SK-N-MC (cell line): ENCODE measurements around the gene NTN3.
"Not testable (repeated sequence)": the region's sequence is repeated elsewhere in the genome, so short reads cannot be mapped to it uniquely, and the experiment has no call there.

Experiments used
- DNase-seq: peaks from one replicate; pipeline ENCODE4 v3.0.0-alpha.2; 2011; ENCODE audit warnings: low read depth, low spot score
- H3K27ac ChIP-seq: fragments of 200-600 bp; sonication (generic); 2 replicates; pipeline ENCODE4 v1.5.1; 2016; ENCODE audit warnings: mixed run types
- H3K36me3 ChIP-seq: fragments of 200-600 bp; sonication (generic); 2 replicates; pipeline ENCODE4 v1.6.1; 2017; ENCODE audit warnings: antibody characterized with exemption, low read length, mixed read lengths; ENCODE audit not compliant: insufficient read depth
- H3K4me3 ChIP-seq: fragments of 200-600 bp; sonication (generic); 2 replicates; pipeline ENCODE4 v1.5.1; 2016
- H3K9ac ChIP-seq: fragments of 200-600 bp; sonication (generic); 2 replicates; pipeline ENCODE4 v1.8.0; 2017; ENCODE audit warnings: mixed run types, mixed read lengths; ENCODE audit not compliant: insufficient read length
- H3K9me3 ChIP-seq: fragments of 200-600 bp; sonication (generic); 2 replicates; pipeline ENCODE4 v1.6.1; 2017; ENCODE audit warnings: low read depth, mild to moderate bottlenecking, antibody characterized with exemption, low read length, moderate library complexity, mixed read lengths
- EZH2 ChIP-seq: fragments of 200-600 bp; sonication (generic); IDR thresholded peaks from one replicate; pipeline ENCODE4 v1.6.1; 2017; ENCODE audit warnings: antibody characterized with exemption
- FOXP2 ChIP-seq: optimal IDR thresholded peaks from 2 replicates; pipeline ENCODE3; 2011; ENCODE audit warnings: mild to moderate bottlenecking, moderate library complexity; ENCODE audit not compliant: insufficient read depth; ENCODE audit errors: extremely low read length, control extremely low read depth
- POLR2AphosphoS5 ChIP-seq: IDR thresholded peaks from 2 replicates; pipeline ENCODE4 v1.6.1; 2012; ENCODE audit warnings: mild to moderate bottlenecking, low read depth, low read length, borderline replicate concordance

The NTN3 gene

GRCh38 chr16:2473999-2474876 lies 3.1 kb downstream of the NTN3 start:
- TF ChIP-seq FOXP2 = no peak
- TF ChIP-seq POLR2AphosphoS5 = peak; percentile 28
- Histone ChIP-seq H3K27ac (peak overlapping the region; percentile 64; the same call in 1 of the 2 replicates), H3K9ac (peak overlapping the region; percentile 78), H3K4me3 (peak overlapping the region; percentile 92), H3K36me3 (no peaks in the 10 kb centered on the region), H3K9me3 (no peaks in the 10 kb centered on the region)
- DNase-seq = no peak

GRCh38 chr16:2474877-2475412 lies 3.8 kb downstream of the NTN3 start, which contains the start of gene TBC1D24:
TBC1D24 (plus strand) TSS chr16:2475127; CDS start chr16:2496149, 21,022 bp downstream.
- no peaks in the 10 kb centered on the region for H3K9me3 ChIP-seq
- peak within 1 kb of the TSS; percentile 64; the same call in 1 of the 2 replicates for H3K27ac ChIP-seq
- H3K4me3 ChIP-seq = peak within 1 kb of the TSS; percentile 92
- DNase-seq = no peak
- H3K9ac ChIP-seq = peak within 1 kb of the TSS; percentile 78
- H3K36me3 ChIP-seq = no peaks in the 10 kb centered on the region
- TF ChIP-seq EZH2 (no peak), FOXP2 (no peak), POLR2AphosphoS5 (no peak)

GRCh38 chr16:2475413-2476344 lies 4.6 kb downstream of the NTN3 start:
- Histone ChIP-seq H3K4me3 (peak overlapping the region; percentile 92), H3K9ac (peak overlapping the region; percentile 73), H3K9me3 (no peaks in the 10 kb centered on the region), H3K36me3 (no peaks in the 10 kb centered on the region), H3K27ac (no peak overlapping the region)
- DNase-seq = no peak
- TF ChIP-seq FOXP2 (no peak), EZH2 (no peak), POLR2AphosphoS5 (no peak; the same call in 1 of the 2 replicates)

GRCh38 chr16:2476345-2476720 lies 5.2 kb downstream of the NTN3 start:
- no peak for DNase-seq
- Histone ChIP-seq H3K27ac (no peak overlapping the region), H3K36me3 (no peaks in the 10 kb centered on the region), H3K9ac (no peak overlapping the region), H3K9me3 (no peaks in the 10 kb centered on the region), H3K4me3 (peak overlapping the region; percentile 92)
- TF ChIP-seq POLR2AphosphoS5 (no peak), FOXP2 (no peak), EZH2 (no peak)

GRCh38 chr16:2476741-2477140 lies 5.6 kb downstream of the NTN3 start:
- Histone ChIP-seq H3K4me3 (no peak overlapping the region), H3K27ac (no peak overlapping the region), H3K9ac (no peak overlapping the region), H3K36me3 (no peaks in the 10 kb centered on the region), H3K9me3 (no peaks in the 10 kb centered on the region)
- no peak for TF ChIP-seq POLR2AphosphoS5
- TF ChIP-seq FOXP2 = no peak
- TF ChIP-seq EZH2 = no peak
- DNase-seq = no peak

GRCh38 chr16:2477327-2477726 lies 6.2 kb downstream of the NTN3 start:
- Histone ChIP-seq H3K9ac (no peak overlapping the region), H3K27ac (no peak overlapping the region), H3K36me3 (no peaks in the 10 kb centered on the region), H3K4me3 (no peak overlapping the region), H3K9me3 (no peaks in the 10 kb centered on the region)
- no peak for DNase-seq
- no peak for TF ChIP-seq POLR2AphosphoS5
- TF ChIP-seq EZH2 = no peak
- TF ChIP-seq FOXP2 = no peak

- H3K4me3 ChIP-seq = no peak overlapping the region
- H3K9ac ChIP-seq = no peak overlapping the region
These were observed 7.2 kb downstream of the NTN3 start for GRCh38 chr16:2478279-2478678.

GRCh38 chr16:2479996-2480395 lies 8.9 kb downstream of the NTN3 start:
- not testable (repeated sequence) for H3K9ac ChIP-seq, H3K9me3 ChIP-seq, H3K27ac ChIP-seq, DNase-seq, H3K4me3 ChIP-seq, H3K36me3 ChIP-seq

More at GRCh38 chr16:2478279-2478678, 7.2 kb downstream of the NTN3 start:
- Histone ChIP-seq H3K36me3 (no peaks in the 10 kb centered on the region), H3K27ac (no peak overlapping the region), H3K9me3 (no peaks in the 10 kb centered on the region)
- DNase-seq = no peak
- TF ChIP-seq EZH2 = no peak
- TF ChIP-seq FOXP2 = no peak
- TF ChIP-seq POLR2AphosphoS5 = 0 out of 2 replicates have a peak, but pooled peaks have one; percentile 11
